Measurements from ENCODE around the gene CHPT1.
"Not testable (repeated sequence)": the region's sequence is repeated elsewhere in the genome, so short reads cannot be mapped to it uniquely, and the experiment has no call there.

Gene CHPT1

GRCh38 chr12:101664992-101665391 lies 32.4 kb upstream of the CHPT1 start:
- Histone ChIP-seq H3K4me1 (ENCODE audit: control insufficient read depth in 5 of 5, insufficient read depth in 5 of 5, low read length in 5 of 5) (peaks cover 0 to under 1% (median 0%) of the 10 kb centered on the region in 5 donors), H3K4me3 (ENCODE audit: low read depth in 1 of 5, low read length in 5 of 5) (no peak overlapping the region), H3K36me3 (ENCODE audit: control insufficient read depth in 5 of 5, insufficient read depth in 5 of 5, low read length in 5 of 5) (no peaks in the 10 kb centered on the region), H3K9me3 (ENCODE audit: control insufficient read depth in 5 of 5, low read length in 5 of 5) (no peaks in the 10 kb centered on the region), H3K27ac (ENCODE audit: low read depth, low read length) (no peak overlapping the region), H3K9ac (ENCODE audit: low read length in 5 of 5) (no peak overlapping the region), H3K27me3 (ENCODE audit: control insufficient read depth in 5 of 5, insufficient read depth in 4 of 5, low read length in 5 of 5) (peaks cover 0 to 3% (median 2%) of the 10 kb centered on the region in 5 donors)

- Histone ChIP-seq H3K27ac (ENCODE audit: low read depth, low read length) (no peak overlapping the region), H3K9me3 (ENCODE audit: control insufficient read depth in 5 of 5, low read length in 5 of 5) (no peaks in the 10 kb centered on the region), H3K4me1 (ENCODE audit: control insufficient read depth in 5 of 5, insufficient read depth in 5 of 5, low read length in 5 of 5) (peaks cover 0 to 6% (median under 1%) of the 10 kb centered on the region in 5 donors), H3K36me3 (ENCODE audit: control insufficient read depth in 5 of 5, insufficient read depth in 5 of 5, low read length in 5 of 5) (no peaks in the 10 kb centered on the region), H3K9ac (ENCODE audit: low read length in 5 of 5) (no peak overlapping the region), H3K4me3 (ENCODE audit: low read depth in 1 of 5, low read length in 5 of 5) (no peak overlapping the region), H3K27me3 (ENCODE audit: control insufficient read depth in 5 of 5, insufficient read depth in 4 of 5, low read length in 5 of 5) (peaks cover 0 to 3% (median 2%) of the 10 kb centered on the region in 5 donors)
Measured at GRCh38 chr12:101666052-101666728, 31.2 kb upstream of the CHPT1 start.

GRCh38 chr12:101667591-101667990 lies 29.8 kb upstream of the CHPT1 start:
- Histone ChIP-seq H3K9ac (ENCODE audit: low read length in 5 of 5) (no peak overlapping the region), H3K4me1 (ENCODE audit: control insufficient read depth in 5 of 5, insufficient read depth in 5 of 5, low read length in 5 of 5) (peaks cover 0 to 10% (median 2%) of the 10 kb centered on the region in 5 donors), H3K27ac (ENCODE audit: low read depth, low read length) (no peak overlapping the region), H3K9me3 (ENCODE audit: control insufficient read depth in 5 of 5, low read length in 5 of 5) (no peaks in the 10 kb centered on the region), H3K4me3 (ENCODE audit: low read depth in 1 of 5, low read length in 5 of 5) (no peak overlapping the region), H3K27me3 (ENCODE audit: control insufficient read depth in 5 of 5, insufficient read depth in 4 of 5, low read length in 5 of 5) (peaks cover 0 to 3% (median 2%) of the 10 kb centered on the region in 5 donors), H3K36me3 (ENCODE audit: control insufficient read depth in 5 of 5, insufficient read depth in 5 of 5, low read length in 5 of 5) (no peaks in the 10 kb centered on the region)

- H3K27ac ChIP-seq (ENCODE audit: low read depth, low read length) = no peak overlapping the region
- peaks cover 0 to 10% (median 2%) of the 10 kb centered on the region in 5 donors for H3K4me1 ChIP-seq (ENCODE audit: control insufficient read depth in 5 of 5, insufficient read depth in 5 of 5, low read length in 5 of 5)
- peaks cover 0 to 3% (median 2%) of the 10 kb centered on the region in 5 donors for H3K27me3 ChIP-seq (ENCODE audit: control insufficient read depth in 5 of 5, insufficient read depth in 4 of 5, low read length in 5 of 5)
- H3K4me3 ChIP-seq (ENCODE audit: low read depth in 1 of 5, low read length in 5 of 5) = no peak overlapping the region
- no peaks in the 10 kb centered on the region for H3K9me3 ChIP-seq (ENCODE audit: control insufficient read depth in 5 of 5, low read length in 5 of 5)
- no peaks in the 10 kb centered on the region for H3K36me3 ChIP-seq (ENCODE audit: control insufficient read depth in 5 of 5, insufficient read depth in 5 of 5, low read length in 5 of 5)
- no peak overlapping the region for H3K9ac ChIP-seq (ENCODE audit: low read length in 5 of 5)
Measured at GRCh38 chr12:101670007-101670671, 27.3 kb upstream of the CHPT1 start.

GRCh38 chr12:101671157-101671791 lies 26.2 kb upstream of the CHPT1 start:
- Histone ChIP-seq H3K9me3 (ENCODE audit: control insufficient read depth in 5 of 5, low read length in 5 of 5) (no peaks in the 10 kb centered on the region), H3K27me3 (ENCODE audit: control insufficient read depth in 5 of 5, insufficient read depth in 4 of 5, low read length in 5 of 5) (peaks cover 0 to 2% (median 0%) of the 10 kb centered on the region in 5 donors), H3K4me3 (ENCODE audit: low read depth in 1 of 5, low read length in 5 of 5) (no peak overlapping the region), H3K36me3 (ENCODE audit: control insufficient read depth in 5 of 5, insufficient read depth in 5 of 5, low read length in 5 of 5) (no peaks in the 10 kb centered on the region), H3K9ac (ENCODE audit: low read length in 5 of 5) (no peak overlapping the region), H3K4me1 (ENCODE audit: control insufficient read depth in 5 of 5, insufficient read depth in 5 of 5, low read length in 5 of 5) (peaks cover 0 to 10% (median 2%) of the 10 kb centered on the region in 5 donors), H3K27ac (ENCODE audit: low read depth, low read length) (no peak overlapping the region)

- no peaks in the 10 kb centered on the region for H3K36me3 ChIP-seq (ENCODE audit: control insufficient read depth in 5 of 5, insufficient read depth in 5 of 5, low read length in 5 of 5)
- no peak overlapping the region for H3K9ac ChIP-seq (ENCODE audit: low read length in 5 of 5)
- H3K4me1 ChIP-seq (ENCODE audit: control insufficient read depth in 5 of 5, insufficient read depth in 5 of 5, low read length in 5 of 5) = peaks cover 0 to 10% (median 2%) of the 10 kb centered on the region in 5 donors
- H3K9me3 ChIP-seq (ENCODE audit: control insufficient read depth in 5 of 5, low read length in 5 of 5) = no peaks in the 10 kb centered on the region
- no peak overlapping the region for H3K27ac ChIP-seq (ENCODE audit: low read depth, low read length)
- H3K4me3 ChIP-seq (ENCODE audit: low read depth in 1 of 5, low read length in 5 of 5) = no peak overlapping the region
- H3K27me3 ChIP-seq (ENCODE audit: control insufficient read depth in 5 of 5, insufficient read depth in 4 of 5, low read length in 5 of 5) = no peaks in the 10 kb centered on the region
Measured at GRCh38 chr12:101671833-101672232, 25.6 kb upstream of the CHPT1 start.

- Histone ChIP-seq H3K4me1 (ENCODE audit: control insufficient read depth in 5 of 5, insufficient read depth in 5 of 5, low read length in 5 of 5) (peaks cover 0 to 5% (median 2%) of the 10 kb centered on the region in 5 donors), H3K27me3 (ENCODE audit: control insufficient read depth in 5 of 5, insufficient read depth in 4 of 5, low read length in 5 of 5) (no peaks in the 10 kb centered on the region), H3K9me3 (ENCODE audit: control insufficient read depth in 5 of 5, low read length in 5 of 5) (no peaks in the 10 kb centered on the region), H3K36me3 (ENCODE audit: control insufficient read depth in 5 of 5, insufficient read depth in 5 of 5, low read length in 5 of 5) (no peaks in the 10 kb centered on the region), H3K9ac (ENCODE audit: low read length in 5 of 5) (no peak overlapping the region), H3K27ac (ENCODE audit: low read depth, low read length) (no peak overlapping the region), H3K4me3 (ENCODE audit: low read depth in 1 of 5, low read length in 5 of 5) (no peak overlapping the region)
Measured at GRCh38 chr12:101675555-101675954, 21.9 kb upstream of the CHPT1 start.

- H3K4me3 ChIP-seq (ENCODE audit: low read depth in 1 of 5, low read length in 5 of 5); H3K36me3 ChIP-seq (ENCODE audit: control insufficient read depth in 5 of 5, insufficient read depth in 5 of 5, low read length in 5 of 5); H3K4me1 ChIP-seq (ENCODE audit: control insufficient read depth in 5 of 5, insufficient read depth in 5 of 5, low read length in 5 of 5); H3K27me3 ChIP-seq (ENCODE audit: control insufficient read depth in 5 of 5, insufficient read depth in 4 of 5, low read length in 5 of 5); H3K27ac ChIP-seq (ENCODE audit: low read depth, low read length); H3K9me3 ChIP-seq (ENCODE audit: control insufficient read depth in 5 of 5, low read length in 5 of 5); H3K9ac ChIP-seq (ENCODE audit: low read length in 5 of 5): not testable (repeated sequence)
Measured at GRCh38 chr12:101676497-101676896, 20.9 kb upstream of the CHPT1 start.

- Histone ChIP-seq H3K27ac (ENCODE audit: low read depth, low read length) (no peak overlapping the region), H3K4me3 (ENCODE audit: low read depth in 1 of 5, low read length in 5 of 5) (no peak overlapping the region), H3K4me1 (ENCODE audit: control insufficient read depth in 5 of 5, insufficient read depth in 5 of 5, low read length in 5 of 5) (no peaks in the 10 kb centered on the region), H3K9ac (ENCODE audit: low read length in 5 of 5) (no peak overlapping the region), H3K36me3 (ENCODE audit: control insufficient read depth in 5 of 5, insufficient read depth in 5 of 5, low read length in 5 of 5) (no peaks in the 10 kb centered on the region), H3K27me3 (ENCODE audit: control insufficient read depth in 5 of 5, insufficient read depth in 4 of 5, low read length in 5 of 5) (no peaks in the 10 kb centered on the region), H3K9me3 (ENCODE audit: control insufficient read depth in 5 of 5, low read length in 5 of 5) (no peaks in the 10 kb centered on the region)
Measured at GRCh38 chr12:101678081-101678480, 19.4 kb upstream of the CHPT1 start.

- Histone ChIP-seq H3K4me3 (ENCODE audit: low read depth in 1 of 5, low read length in 5 of 5) (no peak overlapping the region), H3K36me3 (ENCODE audit: control insufficient read depth in 5 of 5, insufficient read depth in 5 of 5, low read length in 5 of 5) (no peaks in the 10 kb centered on the region), H3K9me3 (ENCODE audit: control insufficient read depth in 5 of 5, low read length in 5 of 5) (no peaks in the 10 kb centered on the region), H3K9ac (ENCODE audit: low read length in 5 of 5) (no peak overlapping the region), H3K27ac (ENCODE audit: low read depth, low read length) (no peak overlapping the region), H3K4me1 (ENCODE audit: control insufficient read depth in 5 of 5, insufficient read depth in 5 of 5, low read length in 5 of 5) (no peaks in the 10 kb centered on the region), H3K27me3 (ENCODE audit: control insufficient read depth in 5 of 5, insufficient read depth in 4 of 5, low read length in 5 of 5) (no peaks in the 10 kb centered on the region)
Measured at GRCh38 chr12:101680240-101680639, 17.2 kb upstream of the CHPT1 start.
